Neural progenitor cell (in vitro differentiated cells): ENCODE measurements around the gene BRSK2. TPM values are rescaled to one million over a fixed set of nuclear protein-coding genes. Genes with fewer than 3 reads are reported as not detected.
A peak's percentile ranks its signal among the peaks of the same experiment; 100 is the strongest.

Experiments used
- DNase-seq: peaks from one replicate; pipeline ENCODE4 v3.0.0-alpha.2; 2016; ENCODE audit warnings: low spot score
- H2AFZ ChIP-seq: fragments of 200-600 bp; sonication (generic); replicated peaks from 2 replicates; pipeline ENCODE4 v1.6.1; 2016; ENCODE audit warnings: antibody characterized with exemption
- H3F3A ChIP-seq: fragments of 200-600 bp; sonication (generic); 2 replicates; pipeline ENCODE4 v1.6.1; 2016; ENCODE audit warnings: antibody characterized with exemption, low read depth
- H3K27ac ChIP-seq: fragments of 200-600 bp; sonication (generic); 2 replicates; pipeline ENCODE4 v1.5.1; 2016; ENCODE audit warnings: mild to moderate bottlenecking
- H3K27me3 ChIP-seq: fragments of 200-600 bp; sonication (generic); 2 replicates; pipeline ENCODE4 v1.6.1; 2016; ENCODE audit warnings: mild to moderate bottlenecking, moderate library complexity
- H3K36me3 ChIP-seq: fragments of 200-600 bp; sonication (generic); 2 replicates; pipeline ENCODE4 v1.5.1; 2016
- H3K4me1 ChIP-seq: fragments of 200-600 bp; sonication (generic); 2 replicates; pipeline ENCODE4 v1.6.1; 2016; ENCODE audit warnings: mixed run types
- H3K4me2 ChIP-seq: fragments of 200-600 bp; sonication (generic); 2 replicates; pipeline ENCODE4 v1.6.1; 2016
- H3K4me3 ChIP-seq: fragments of 200-600 bp; sonication (generic); 2 replicates; pipeline ENCODE4 v1.5.1; 2016
- H3K79me2 ChIP-seq: fragments of 200-600 bp; sonication (generic); 2 replicates; pipeline ENCODE4 v1.6.1; 2016; ENCODE audit warnings: low read depth
- H3K9ac ChIP-seq: fragments of 200-600 bp; sonication (generic); 2 replicates; pipeline ENCODE4 v1.6.1; 2016
- H3K9me3 ChIP-seq: fragments of 200-600 bp; sonication (generic); 2 replicates; pipeline ENCODE4 v1.5.1; 2016; ENCODE audit warnings: low read depth
- H4K20me1 ChIP-seq: fragments of 200-600 bp; sonication (generic); 2 replicates; pipeline ENCODE4 v1.6.1; 2016; ENCODE audit warnings: low read depth
- H3K27ac Mint-ChIP-seq: 3 replicates; pipeline ENCODE4 v1.8.0; 2021; ENCODE audit warnings: mixed read lengths
- H3K27me3 Mint-ChIP-seq: 2 replicates; pipeline ENCODE4 v1.8.0; 2022; ENCODE audit warnings: low read depth, mild to moderate bottlenecking, inconsistent platforms, moderate library complexity, mixed read lengths; ENCODE audit not compliant: insufficient read depth
- H3K36me3 Mint-ChIP-seq: 3 replicates; pipeline ENCODE4 v1.8.0; 2021; ENCODE audit warnings: mixed read lengths
- H3K4me1 Mint-ChIP-seq: 3 replicates; pipeline ENCODE4 v1.8.0; 2021; ENCODE audit warnings: mixed read lengths
- H3K4me3 Mint-ChIP-seq: 3 replicates; pipeline ENCODE4 v1.8.0; 2021; ENCODE audit warnings: mild to moderate bottlenecking, moderate library complexity, mixed read lengths
- H3K9me3 Mint-ChIP-seq: 3 replicates; pipeline ENCODE4 v1.8.0; 2020; ENCODE audit warnings: mixed read lengths
- CTCF ChIP-seq: fragments of 200-600 bp; sonication (generic); IDR thresholded peaks from 2 replicates; pipeline ENCODE4 v1.5.1; 2017; ENCODE audit warnings: antibody characterized with exemption, mild to moderate bottlenecking
- EZH2 ChIP-seq: fragments of 200-600 bp; sonication (generic); IDR thresholded peaks from 2 replicates; pipeline ENCODE4 v1.6.1; 2017; ENCODE audit warnings: antibody characterized with exemption, mild to moderate bottlenecking, moderate library complexity
- EZH2phosphoT487 ChIP-seq: fragments of 200-600 bp; sonication (generic); IDR thresholded peaks from 2 replicates; pipeline ENCODE4 v1.6.1; 2017; ENCODE audit warnings: antibody characterized with exemption
- total RNA-seq: library from RNA; depleted of rRNA; stranded (reverse); fragments of >200 nt; gene quantifications from 2 replicates; pipeline ENCODE4 v1.2.3, GENCODE V29; 2015; ENCODE audit warnings: low replicate concordance

The BRSK2 gene
- total RNA-seq, 1 donor from 2014 or later = 8.2 TPM

DNA sequence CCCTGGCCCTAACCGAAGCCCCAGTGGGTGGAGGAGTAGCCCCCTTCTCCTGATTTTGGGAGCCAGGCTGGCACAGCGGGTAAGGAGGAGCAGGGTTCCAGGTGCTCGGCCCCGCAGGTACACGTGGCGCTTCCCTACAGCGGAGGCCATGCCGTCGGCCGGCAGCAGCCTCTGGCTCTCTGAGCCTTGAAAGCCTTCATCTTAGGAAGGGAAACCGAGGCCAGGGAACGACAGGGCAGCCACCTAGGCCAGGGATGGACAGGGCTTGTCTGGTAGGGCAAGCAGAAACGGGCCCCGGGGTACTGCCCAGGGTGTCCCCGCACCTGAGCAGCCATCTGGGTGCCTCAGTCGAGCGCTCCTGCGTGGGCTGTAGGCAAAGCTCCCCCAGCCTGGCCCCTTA is 68.1 kb downstream of the BRSK2 start:
- Mint-ChIP-seq H3K9me3 (no peaks in the 10 kb centered on the region), H3K36me3 (peaks cover 2% of the 10 kb centered on the region), H3K4me3 (no peak overlapping the region), H3K27me3 (peaks cover 4% of the 10 kb centered on the region), H3K4me1 (peaks cover 12% of the 10 kb centered on the region), H3K27ac (no peak overlapping the region)
- no peaks in the 10 kb centered on the region for H3K9me3 ChIP-seq
- no peak overlapping the region for H3K27ac ChIP-seq
- no peaks in the 10 kb centered on the region for H3F3A ChIP-seq
- DNase-seq = no peak
- peaks cover 7% of the 10 kb centered on the region for H4K20me1 ChIP-seq
- TF ChIP-seq EZH2phosphoT487 = no peak
- no peak for TF ChIP-seq CTCF
- TF ChIP-seq EZH2 = no peak
- H3K79me2 ChIP-seq = no peaks in the 10 kb centered on the region
- H3K9ac ChIP-seq = no peak overlapping the region
- peaks cover 10% of the 10 kb centered on the region for H3K4me1 ChIP-seq
- H3K36me3 ChIP-seq = no peaks in the 10 kb centered on the region
- no peak overlapping the region for H3K4me2 ChIP-seq
- no peaks in the 10 kb centered on the region for H3K27me3 ChIP-seq
- H3K4me3 ChIP-seq = no peak overlapping the region
- no peak overlapping the region for H2AFZ ChIP-seq

DNA sequence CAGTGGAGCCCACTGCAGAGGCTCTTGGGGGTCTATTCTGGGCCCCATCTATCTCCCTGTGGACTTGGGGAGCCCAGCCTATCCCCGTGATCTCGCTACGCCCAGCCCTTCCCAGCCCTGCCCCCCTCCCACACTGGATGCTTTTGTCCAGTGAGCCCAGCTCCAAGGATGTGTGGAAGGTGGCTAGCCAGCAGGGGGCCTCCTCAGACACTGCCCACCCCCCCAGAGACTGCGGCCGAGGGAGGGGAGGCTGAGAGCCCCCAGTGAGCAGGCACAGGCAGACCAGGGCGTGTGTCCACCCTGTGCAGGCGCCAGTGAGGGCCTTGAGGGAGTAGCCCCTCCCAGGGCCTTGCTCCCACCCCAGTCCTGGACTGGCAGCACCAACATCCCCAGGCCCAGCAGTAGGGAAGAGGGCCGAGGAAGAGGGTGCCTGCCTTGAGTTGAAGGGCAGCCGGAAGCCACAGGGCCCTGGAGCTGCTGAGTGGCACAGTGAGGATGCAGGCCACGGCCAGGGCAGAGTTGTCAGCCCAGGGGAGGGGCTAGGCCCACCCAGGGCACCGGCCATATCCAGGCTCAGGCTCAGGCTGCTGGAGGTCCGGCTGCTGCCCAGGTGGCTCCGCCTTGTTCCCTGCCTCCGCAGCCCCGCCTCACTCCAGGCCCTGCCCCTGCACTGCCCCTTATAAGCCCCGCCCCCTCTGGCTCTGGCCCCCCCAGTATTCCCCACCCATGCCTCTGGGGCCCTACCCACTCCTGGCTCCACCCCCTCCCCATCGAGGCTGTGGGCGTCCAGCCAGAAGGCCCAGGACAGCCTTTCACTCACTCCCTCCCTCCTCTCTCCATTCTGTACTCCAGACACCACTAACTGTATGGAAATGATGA is 68.8 kb downstream of the BRSK2 start:
- no peaks in the 10 kb centered on the region for H3K79me2 ChIP-seq
- Mint-ChIP-seq H3K4me3 (no peak overlapping the region), H3K27ac (no peak overlapping the region), H3K4me1 (peaks cover 12% of the 10 kb centered on the region), H3K9me3 (no peaks in the 10 kb centered on the region), H3K27me3 (peaks cover 4% of the 10 kb centered on the region), H3K36me3 (peaks cover 2% of the 10 kb centered on the region)
- no peaks in the 10 kb centered on the region for H3F3A ChIP-seq
- H3K4me2 ChIP-seq = no peak overlapping the region
- H3K9me3 ChIP-seq = no peaks in the 10 kb centered on the region
- peaks cover 10% of the 10 kb centered on the region for H3K4me1 ChIP-seq
- TF ChIP-seq CTCF (peak; percentile 26), EZH2phosphoT487 (no peak)
- no peaks in the 10 kb centered on the region for H3K36me3 ChIP-seq
- H3K4me3 ChIP-seq = no peak overlapping the region
- no peak overlapping the region for H2AFZ ChIP-seq
- no peak overlapping the region for H3K27ac ChIP-seq
- no peaks in the 10 kb centered on the region for H3K27me3 ChIP-seq
- H3K9ac ChIP-seq = no peak overlapping the region
- H4K20me1 ChIP-seq = peaks cover 7% of the 10 kb centered on the region
- peak; percentile 70 for DNase-seq

- TF ChIP-seq EZH2 (no peak), EZH2phosphoT487 (no peak), CTCF (no peak)
- H3K79me2 ChIP-seq = no peaks in the 10 kb centered on the region
- H3K36me3 ChIP-seq = no peaks in the 10 kb centered on the region
- peaks cover 7% of the 10 kb centered on the region for H4K20me1 ChIP-seq
- no peaks in the 10 kb centered on the region for H3K9me3 Mint-ChIP-seq
- H3K4me1 Mint-ChIP-seq = peaks cover 12% of the 10 kb centered on the region
- no peak overlapping the region for H3K4me2 ChIP-seq
- DNase-seq = no peak
- no peak overlapping the region for H3K27ac Mint-ChIP-seq
- H2AFZ ChIP-seq = no peak overlapping the region
- H3K27me3 Mint-ChIP-seq = peaks cover 4% of the 10 kb centered on the region
- no peak overlapping the region for H3K9ac ChIP-seq
- H3K27ac ChIP-seq = no peak overlapping the region
- peaks cover 10% of the 10 kb centered on the region for H3K4me1 ChIP-seq
- H3K36me3 Mint-ChIP-seq = peaks cover 2% of the 10 kb centered on the region
- H3K4me3 Mint-ChIP-seq = no peak overlapping the region
- no peaks in the 10 kb centered on the region for H3K9me3 ChIP-seq
- no peak overlapping the region for H3K4me3 ChIP-seq
- no peaks in the 10 kb centered on the region for H3F3A ChIP-seq
- no peaks in the 10 kb centered on the region for H3K27me3 ChIP-seq
Observed at GRCh38 chr11:1459219-1459575, 69.5 kb downstream of the BRSK2 start.
